Measurements from ENCODE around the gene HDAC4.

HDAC4 gene

GRCh38 chr2:239386872-239387445 lies 13.9 kb downstream of the HDAC4 start:
- no peak for TF ChIP-seq EZH2phosphoT487 (IDR thresholded peaks at IDR 0.05; ENCODE audit: borderline replicate concordance)
- TF ChIP-seq CTCF (conservative IDR thresholded peaks at IDR 0.05; ENCODE audit: low read length) = no peak
- Histone ChIP-seq H3K9me2 (replicated peaks; ENCODE audit: low read depth, low read length) (no peaks in the 10 kb centered on the region), H3K36me3 (ENCODE audit: insufficient read depth, low read length) (no peaks in the 10 kb centered on the region), H3K4me1 (ENCODE audit: insufficient read depth, low read length, poor library complexity, severe bottlenecking) (no peaks in the 10 kb centered on the region), H3K27me3 (ENCODE audit: insufficient read depth, low read length, poor library complexity, severe bottlenecking) (no peaks in the 10 kb centered on the region), H3K79me2 (ENCODE audit: insufficient read depth, low read length) (peaks cover 14% of the 10 kb centered on the region), H3K4me2 (ENCODE audit: low read depth, low read length, poor library complexity, severe bottlenecking) (no peak overlapping the region), H4K20me1 (ENCODE audit: insufficient read depth, low read length, poor library complexity, severe bottlenecking) (no peaks in the 10 kb centered on the region), H3K4me3 (ENCODE audit: low read length, poor library complexity, severe bottlenecking) (no peak overlapping the region), H3K9me3 (ENCODE audit: insufficient read depth, low read depth, low read length) (no peaks in the 10 kb centered on the region), H3K9ac (ENCODE audit: low read depth, low read length, poor library complexity, severe bottlenecking) (no peak overlapping the region), H2AFZ (ENCODE audit: low read length) (no peak overlapping the region), H3F3A (ENCODE audit: low read depth) (no peaks in the 10 kb centered on the region)

GRCh38 chr2:239386001-239386670 lies 14.7 kb downstream of the HDAC4 start:
- no peaks in the 10 kb centered on the region for H3K9me3 ChIP-seq (ENCODE audit: insufficient read depth, low read depth, low read length)
- H3F3A ChIP-seq (ENCODE audit: low read depth) = no peaks in the 10 kb centered on the region
- H3K4me3 ChIP-seq (ENCODE audit: low read length, poor library complexity, severe bottlenecking) = no peak overlapping the region
- no peaks in the 10 kb centered on the region for H3K27me3 ChIP-seq (ENCODE audit: insufficient read depth, low read length, poor library complexity, severe bottlenecking)
- H4K20me1 ChIP-seq (ENCODE audit: insufficient read depth, low read length, poor library complexity, severe bottlenecking) = no peaks in the 10 kb centered on the region
- H3K9ac ChIP-seq (ENCODE audit: low read depth, low read length, poor library complexity, severe bottlenecking) = no peak overlapping the region
- H3K36me3 ChIP-seq (ENCODE audit: insufficient read depth, low read length) = no peaks in the 10 kb centered on the region
- H3K4me2 ChIP-seq (ENCODE audit: low read depth, low read length, poor library complexity, severe bottlenecking) = no peak overlapping the region
- TF ChIP-seq EZH2phosphoT487 (IDR thresholded peaks at IDR 0.05; ENCODE audit: borderline replicate concordance) (no peak), CTCF (conservative IDR thresholded peaks at IDR 0.05; ENCODE audit: low read length) (no peak)
- H3K79me2 ChIP-seq (ENCODE audit: insufficient read depth, low read length) = peaks cover 11% of the 10 kb centered on the region; the same call in 1 of the 2 replicates
- no peaks in the 10 kb centered on the region for H3K9me2 ChIP-seq (replicated peaks; ENCODE audit: low read depth, low read length)
- H2AFZ ChIP-seq (ENCODE audit: low read length) = no peak overlapping the region
- H3K4me1 ChIP-seq (ENCODE audit: insufficient read depth, low read length, poor library complexity, severe bottlenecking) = no peaks in the 10 kb centered on the region

GRCh38 chr2:239385096-239386000 lies 15.5 kb downstream of the HDAC4 start:
- no peaks in the 10 kb centered on the region for H3F3A ChIP-seq (ENCODE audit: low read depth)
- TF ChIP-seq CTCF (conservative IDR thresholded peaks at IDR 0.05; ENCODE audit: low read length) = no peak
- TF ChIP-seq EZH2phosphoT487 (IDR thresholded peaks at IDR 0.05; ENCODE audit: borderline replicate concordance) = no peak
- H3K79me2 ChIP-seq (ENCODE audit: insufficient read depth, low read length) = peaks cover 5% of the 10 kb centered on the region; the same call in 1 of the 2 replicates
- H3K4me2 ChIP-seq (ENCODE audit: low read depth, low read length, poor library complexity, severe bottlenecking) = no peak overlapping the region
- H3K36me3 ChIP-seq (ENCODE audit: insufficient read depth, low read length) = no peaks in the 10 kb centered on the region
- no peak overlapping the region for H3K9ac ChIP-seq (ENCODE audit: low read depth, low read length, poor library complexity, severe bottlenecking)
- H3K9me3 ChIP-seq (ENCODE audit: insufficient read depth, low read depth, low read length) = no peaks in the 10 kb centered on the region
- H3K4me3 ChIP-seq (ENCODE audit: low read length, poor library complexity, severe bottlenecking) = no peak overlapping the region
- H2AFZ ChIP-seq (ENCODE audit: low read length) = no peak overlapping the region
- H3K9me2 ChIP-seq (replicated peaks; ENCODE audit: low read depth, low read length) = no peaks in the 10 kb centered on the region
- no peaks in the 10 kb centered on the region for H4K20me1 ChIP-seq (ENCODE audit: insufficient read depth, low read length, poor library complexity, severe bottlenecking)
- H3K27me3 ChIP-seq (ENCODE audit: insufficient read depth, low read length, poor library complexity, severe bottlenecking) = no peaks in the 10 kb centered on the region
- H3K4me1 ChIP-seq (ENCODE audit: insufficient read depth, low read length, poor library complexity, severe bottlenecking) = no peaks in the 10 kb centered on the region

Measured in Loucy (cell line).